Measurements from ENCODE around the gene IQGAP2. TPM values are rescaled to one million over a fixed set of nuclear protein-coding genes. Genes with fewer than 3 reads are reported as not detected.

The IQGAP2 gene
- polyA plus RNA-seq, 1 donor (not counting 4 experiments of a cell fraction or from before 2014, with no cell fraction given), result 0.14 TPM

- Histone ChIP-seq H3K4me1 (ENCODE audit: control insufficient read depth, extremely low read depth, insufficient read depth, low read length) (no peaks in the 10 kb centered on the region), H3K79me2 (ENCODE audit: control insufficient read depth, insufficient read depth, low read length) (no peaks in the 10 kb centered on the region), H4K20me1 (ENCODE audit: control insufficient read depth, extremely low read depth, insufficient read depth, low read length) (no peaks in the 10 kb centered on the region), H3K9ac (ENCODE audit: control insufficient read depth, extremely low read depth, insufficient read depth, low read length) (no peak overlapping the region), H3K9me3 (ENCODE audit: control insufficient read depth, low read depth, low read length) (no peaks in the 10 kb centered on the region), H3K4me3 (ENCODE audit: control insufficient read depth in 2 of 3, extremely low read depth in 1 of 3, insufficient read depth in 2 of 3, low read depth in 1 of 3, low read length in 3 of 3) (no peak overlapping the region), H3K4me2 (ENCODE audit: control insufficient read depth, extremely low read depth, insufficient read depth, low read depth, low read length) (no peak overlapping the region), H3K9me1 (ENCODE audit: control insufficient read depth, extremely low read depth, insufficient read depth, low read length) (no peaks in the 10 kb centered on the region), H3K27me3 (ENCODE audit: control insufficient read depth, extremely low read depth, insufficient read depth, low read length) (peaks cover 4% of the 10 kb centered on the region), H3K36me3 (ENCODE audit: control insufficient read depth in 2 of 2, extremely low read depth in 1 of 2, insufficient read depth in 2 of 2, low read length in 2 of 2) (no peaks in the 10 kb centered on the region), H2AFZ (ENCODE audit: control insufficient read depth, low read length) (no peak overlapping the region), H3K27ac (ENCODE audit: control insufficient read depth, insufficient read depth, low read length) (no peak overlapping the region)
- no peak for TF ChIP-seq EZH2 (IDR thresholded peaks at IDR 0.05; ENCODE audit: low read length)
- TF ChIP-seq CTCF (optimal IDR thresholded peaks at IDR 0.05 in 1 of 3, IDR thresholded peaks at IDR 0.05 in 1 of 3, conservative IDR thresholded peaks at IDR 0.05 in 1 of 3; ENCODE audit: extremely low read depth in 1 of 3, insufficient read depth in 2 of 3, low read length in 3 of 3), result no peak
- no peak for FAIRE-seq
- DNase-seq (ENCODE audit: low read depth, low spot score), result no peak
- dilution Hi-C loops (cut with MboI; ENCODE audit: extremely low pct_ligation_motif_present, low sequenced_read_pairs), result no loop called here
Observed at GRCh38 chr5:76598531-76598930, 195.4 kb downstream of the IQGAP2 start.

DNA sequence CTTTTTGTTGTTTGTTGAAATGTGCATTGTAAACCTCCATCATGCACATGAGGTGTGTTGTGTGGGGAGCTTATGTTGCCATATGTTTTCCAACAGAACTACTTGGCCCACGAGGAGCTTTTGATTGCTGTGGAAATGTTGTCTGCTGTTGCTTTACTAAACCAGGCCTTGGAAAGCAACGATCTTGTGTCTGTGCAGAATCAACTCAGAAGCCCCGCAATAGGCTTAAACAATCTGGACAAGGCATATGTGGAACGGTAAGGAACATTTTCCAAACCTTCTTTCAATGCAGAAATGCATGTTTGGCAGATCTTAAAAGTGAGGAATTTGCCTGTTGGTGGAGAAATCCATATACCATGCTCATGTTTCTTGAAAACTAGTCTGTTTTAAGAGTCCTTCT lies 197.6 kb downstream of the IQGAP2 start:
- H3K4me2 ChIP-seq (ENCODE audit: control insufficient read depth, extremely low read depth, insufficient read depth, low read depth, low read length), result no peak overlapping the region
- H3K27ac ChIP-seq (ENCODE audit: control insufficient read depth, insufficient read depth, low read length), result no peak overlapping the region
- H3K36me3 ChIP-seq (ENCODE audit: control insufficient read depth in 2 of 2, extremely low read depth in 1 of 2, insufficient read depth in 2 of 2, low read length in 2 of 2), result no peaks in the 10 kb centered on the region
- FAIRE-seq (no peak), DNase-seq (ENCODE audit: low read depth, low spot score) (no peak)
- no peaks in the 10 kb centered on the region for H3K9me1 ChIP-seq (ENCODE audit: control insufficient read depth, extremely low read depth, insufficient read depth, low read length)
- H3K4me3 ChIP-seq (ENCODE audit: control insufficient read depth in 2 of 3, extremely low read depth in 1 of 3, insufficient read depth in 2 of 3, low read depth in 1 of 3, low read length in 3 of 3), result no peak overlapping the region
- H3K27me3 ChIP-seq (ENCODE audit: control insufficient read depth, extremely low read depth, insufficient read depth, low read length), result no peaks in the 10 kb centered on the region
- no peaks in the 10 kb centered on the region for H3K79me2 ChIP-seq (ENCODE audit: control insufficient read depth, insufficient read depth, low read length)
- H3K9ac ChIP-seq (ENCODE audit: control insufficient read depth, extremely low read depth, insufficient read depth, low read length), result no peak overlapping the region
- H3K4me1 ChIP-seq (ENCODE audit: control insufficient read depth, extremely low read depth, insufficient read depth, low read length), result no peaks in the 10 kb centered on the region
- H3K9me3 ChIP-seq (ENCODE audit: control insufficient read depth, low read depth, low read length), result no peaks in the 10 kb centered on the region
- H4K20me1 ChIP-seq (ENCODE audit: control insufficient read depth, extremely low read depth, insufficient read depth, low read length), result no peaks in the 10 kb centered on the region
- TF ChIP-seq CTCF (optimal IDR thresholded peaks at IDR 0.05 in 1 of 3, IDR thresholded peaks at IDR 0.05 in 1 of 3, conservative IDR thresholded peaks at IDR 0.05 in 1 of 3; ENCODE audit: extremely low read depth in 1 of 3, insufficient read depth in 2 of 3, low read length in 3 of 3), result no peak
- TF ChIP-seq EZH2 (IDR thresholded peaks at IDR 0.05; ENCODE audit: low read length), result no peak
- dilution Hi-C loops (cut with MboI; ENCODE audit: extremely low pct_ligation_motif_present, low sequenced_read_pairs), result no loop called here
- H2AFZ ChIP-seq (ENCODE audit: control insufficient read depth, low read length), result no peak overlapping the region

Data from keratinocyte (primary cell).